Smooth muscle cell (in vitro differentiated cells): ENCODE results near the gene OR2L8. TPM values are rescaled to one million over a fixed set of nuclear protein-coding genes. Genes with fewer than 3 reads are reported as not detected.

Experiments
- DNase-seq: peaks from one replicate; lab custom pipeline; 2025; ENCODE audit not compliant: unreplicated experiment; lab: John Stamatoyannopoulos, UW
- H2AFZ ChIP-seq: fragments of 200-600 bp; sonication (generic); 2 replicates; pipeline ENCODE4 v1.6.0; 2016; ENCODE audit warnings: antibody characterized with exemption, low read depth, mild to moderate bottlenecking
- H3F3A ChIP-seq: fragments of 200-600 bp; sonication (generic); 2 replicates; pipeline ENCODE4 v1.6.0; 2017; ENCODE audit warnings: antibody characterized with exemption, low read depth
- H3K27ac ChIP-seq: fragments of 200-600 bp; sonication (generic); 2 replicates; pipeline ENCODE4 v1.5.1; 2016; ENCODE audit warnings: low read depth, mild to moderate bottlenecking
- H3K27me3 ChIP-seq: fragments of 200-600 bp; sonication (generic); 2 replicates; pipeline ENCODE4 v1.6.1; 2016; ENCODE audit warnings: low read depth, mild to moderate bottlenecking
- H3K36me3 ChIP-seq: fragments of 200-600 bp; sonication (generic); 2 replicates; pipeline ENCODE4 v1.5.1; 2016; ENCODE audit warnings: low read depth
- H3K4me1 ChIP-seq: fragments of 200-600 bp; sonication (generic); 2 replicates; pipeline ENCODE4 v1.5.1; 2016; ENCODE audit warnings: low read depth
- H3K4me2 ChIP-seq: fragments of 200-600 bp; sonication (generic); 2 replicates; pipeline ENCODE4 v1.6.0; 2016; ENCODE audit warnings: mild to moderate bottlenecking
- H3K4me3 ChIP-seq: fragments of 200-600 bp; sonication (generic); 2 replicates; pipeline ENCODE4 v1.5.1; 2016; ENCODE audit warnings: mild to moderate bottlenecking
- H3K79me2 ChIP-seq: fragments of 200-600 bp; sonication (generic); 2 replicates; pipeline ENCODE4 v1.6.0; 2016; ENCODE audit warnings: low read depth, mild to moderate bottlenecking
- H3K9ac ChIP-seq: fragments of 200-600 bp; sonication (generic); 2 replicates; pipeline ENCODE4 v1.6.0; 2016; ENCODE audit warnings: low read depth
- H3K9me3 ChIP-seq: fragments of 200-600 bp; sonication (generic); replicated peaks from 2 replicates; pipeline ENCODE4 v1.5.1; 2016; ENCODE audit warnings: low read depth
- H4K20me1 ChIP-seq: fragments of 200-600 bp; sonication (generic); 2 replicates; pipeline ENCODE4 v1.6.0; 2016; ENCODE audit warnings: low read depth
- WGBS: methylation state at CpG from one replicate; pipeline ENCODE4 v1.1.7; 2016; ENCODE audit warnings: low lambda C conversion rate; 5-methylcytosine and 5-hydroxymethylcytosine counted together
- polyA plus RNA-seq: library from polyadenylated mRNA; unstranded; fragments of >200 nt; fragmentation: Nextera tagmentation; extraction: Ambion mirVana; gene quantifications from 2 replicates; pipeline ENCODE4 v1.2.1, GENCODE V29; 2016
- total RNA-seq: library from RNA; depleted of rRNA; stranded (reverse); fragments of >200 nt; gene quantifications from 2 replicates; pipeline ENCODE4 v1.2.3, GENCODE V29; 2014
- TF ChIP-seq, protein P1 (sequence below): fragments of 200-600 bp; sonication (generic); IDR thresholded peaks from 2 replicates; pipeline ENCODE4 v1.5.1; 2017; ENCODE audit warnings: borderline replicate concordance, mild to moderate bottlenecking, antibody characterized with exemption; ENCODE audit not compliant: insufficient read depth, poor library complexity, severe bottlenecking

Gene OR2L8
- total and polyA plus RNA-seq, 2 experiments from 2014 or later, result not detected

DNA sequence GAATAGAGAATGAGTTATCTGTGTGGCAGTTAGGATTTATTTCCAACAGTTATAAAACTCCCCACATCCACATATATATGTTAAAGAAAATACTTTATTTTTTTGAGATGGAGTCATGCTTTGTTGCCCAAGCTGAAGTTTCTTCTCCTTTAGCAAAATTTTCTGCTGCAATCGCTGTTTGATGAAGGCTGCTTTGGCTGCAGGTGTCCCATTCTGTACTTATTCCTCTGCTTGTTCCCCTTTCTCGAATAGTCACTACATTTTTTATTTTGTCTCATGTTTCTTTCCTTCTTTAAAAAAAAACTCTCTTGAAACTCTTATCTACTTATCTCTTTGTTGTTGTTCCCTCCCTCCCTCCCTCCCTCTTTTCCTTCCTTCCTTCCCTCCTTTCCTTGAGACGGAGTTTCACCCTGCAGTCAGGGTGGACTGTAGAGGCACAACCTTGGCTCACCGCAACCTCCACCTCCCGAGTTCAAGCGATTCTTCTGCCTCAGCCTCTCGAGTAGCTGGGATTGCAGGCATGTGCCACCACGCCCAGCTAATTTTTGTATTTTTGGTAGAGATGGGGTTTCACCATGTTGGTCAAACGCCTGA, 42.7 kb upstream of the OR2L8 start:
- no peaks in the 10 kb centered on the region for H3K4me1 ChIP-seq
- no peaks in the 10 kb centered on the region for H3F3A ChIP-seq
- H3K9ac ChIP-seq, result no peak overlapping the region
- H3K4me2 ChIP-seq, result no peak overlapping the region
- H2AFZ ChIP-seq, result no peak overlapping the region
- no peaks in the 10 kb centered on the region for H4K20me1 ChIP-seq
- H3K36me3 ChIP-seq, result no peaks in the 10 kb centered on the region
- H3K4me3 ChIP-seq, result no peak overlapping the region
- WGBS, result 54% methylated on average over 4 of the region's 9 CpGs
- H3K79me2 ChIP-seq, result no peaks in the 10 kb centered on the region
- TF ChIP-seq, protein P1, sequence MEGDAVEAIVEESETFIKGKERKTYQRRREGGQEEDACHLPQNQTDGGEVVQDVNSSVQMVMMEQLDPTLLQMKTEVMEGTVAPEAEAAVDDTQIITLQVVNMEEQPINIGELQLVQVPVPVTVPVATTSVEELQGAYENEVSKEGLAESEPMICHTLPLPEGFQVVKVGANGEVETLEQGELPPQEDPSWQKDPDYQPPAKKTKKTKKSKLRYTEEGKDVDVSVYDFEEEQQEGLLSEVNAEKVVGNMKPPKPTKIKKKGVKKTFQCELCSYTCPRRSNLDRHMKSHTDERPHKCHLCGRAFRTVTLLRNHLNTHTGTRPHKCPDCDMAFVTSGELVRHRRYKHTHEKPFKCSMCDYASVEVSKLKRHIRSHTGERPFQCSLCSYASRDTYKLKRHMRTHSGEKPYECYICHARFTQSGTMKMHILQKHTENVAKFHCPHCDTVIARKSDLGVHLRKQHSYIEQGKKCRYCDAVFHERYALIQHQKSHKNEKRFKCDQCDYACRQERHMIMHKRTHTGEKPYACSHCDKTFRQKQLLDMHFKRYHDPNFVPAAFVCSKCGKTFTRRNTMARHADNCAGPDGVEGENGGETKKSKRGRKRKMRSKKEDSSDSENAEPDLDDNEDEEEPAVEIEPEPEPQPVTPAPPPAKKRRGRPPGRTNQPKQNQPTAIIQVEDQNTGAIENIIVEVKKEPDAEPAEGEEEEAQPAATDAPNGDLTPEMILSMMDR, result no peak
- H3K9me3 ChIP-seq, result peaks cover 6% of the 10 kb centered on the region
- H3K27me3 ChIP-seq, result no peaks in the 10 kb centered on the region
- DNase-seq, result no peak
- no peak overlapping the region for H3K27ac ChIP-seq

DNA sequence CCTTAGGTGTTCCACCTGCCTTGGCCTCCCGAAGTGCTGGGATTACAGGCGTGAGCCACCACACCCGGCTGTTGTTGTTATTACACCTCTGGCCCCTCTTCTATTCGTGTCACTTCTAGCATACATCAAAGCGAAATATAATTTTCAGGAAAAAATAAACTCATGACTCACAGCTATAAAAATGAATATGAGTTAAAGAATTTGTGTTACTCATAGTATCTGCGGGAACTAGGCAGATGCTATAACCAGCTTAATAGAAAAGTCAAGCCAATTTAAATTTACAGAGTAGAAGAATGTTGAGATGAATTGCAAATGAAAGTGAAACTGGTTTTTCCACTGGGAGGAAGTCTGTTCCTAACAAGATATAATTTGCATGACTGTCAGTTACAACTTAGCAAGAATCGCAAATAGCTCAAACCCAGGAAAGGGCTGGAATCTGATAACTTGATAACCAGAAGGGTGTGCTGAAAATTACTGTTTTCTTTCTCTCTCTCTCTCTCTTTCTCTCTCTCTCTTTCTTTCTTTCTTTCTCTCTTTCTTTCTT, 42.1 kb upstream of the OR2L8 start:
- no peak overlapping the region for H3K27ac ChIP-seq
- H3K9ac ChIP-seq, result no peak overlapping the region
- TF ChIP-seq, protein P1, result no peak
- H3K79me2 ChIP-seq, result no peaks in the 10 kb centered on the region
- DNase-seq, result no peak
- H4K20me1 ChIP-seq, result no peaks in the 10 kb centered on the region
- WGBS, result 63% methylated on average over 7 of the region's 7 CpGs
- H2AFZ ChIP-seq, result no peak overlapping the region
- no peak overlapping the region for H3K4me2 ChIP-seq
- no peaks in the 10 kb centered on the region for H3F3A ChIP-seq
- H3K36me3 ChIP-seq, result no peaks in the 10 kb centered on the region
- H3K27me3 ChIP-seq, result no peaks in the 10 kb centered on the region
- H3K9me3 ChIP-seq, result peaks cover 6% of the 10 kb centered on the region
- H3K4me3 ChIP-seq, result no peak overlapping the region
- H3K4me1 ChIP-seq, result no peaks in the 10 kb centered on the region

DNA sequence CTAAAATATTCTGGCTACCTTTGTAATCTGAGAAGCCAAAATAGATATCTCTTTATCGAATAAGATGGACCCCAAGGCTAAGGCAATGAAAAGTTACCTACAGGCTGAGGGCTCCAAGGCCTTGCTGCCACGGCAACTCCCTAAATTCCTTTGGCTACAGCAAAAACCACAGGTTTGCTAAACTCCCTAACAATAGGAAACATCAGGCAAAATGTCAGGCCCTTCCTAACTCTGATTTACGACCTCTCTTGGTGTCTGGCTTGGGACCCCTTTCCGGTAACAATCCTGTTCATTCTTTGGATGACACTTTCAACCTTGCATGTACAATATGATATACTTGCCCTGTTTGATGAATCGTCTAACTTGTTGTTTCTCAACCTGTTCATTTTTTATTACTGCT, 39.9 kb upstream of the OR2L8 start:
- DNase-seq, result no peak
- Histone ChIP-seq H3K9me3 (peaks cover 17% of the 10 kb centered on the region), H3K4me2 (no peak overlapping the region), H3K4me1 (no peaks in the 10 kb centered on the region), H3K27ac (no peak overlapping the region), H3K36me3 (no peaks in the 10 kb centered on the region), H2AFZ (no peak overlapping the region), H3F3A (no peaks in the 10 kb centered on the region), H3K9ac (no peak overlapping the region), H4K20me1 (no peaks in the 10 kb centered on the region), H3K79me2 (no peaks in the 10 kb centered on the region), H3K4me3 (no peak overlapping the region), H3K27me3 (no peaks in the 10 kb centered on the region)
- WGBS, result 73% methylated on average over 5 of the region's 5 CpGs
- TF ChIP-seq, protein P1, result no peak

DNA sequence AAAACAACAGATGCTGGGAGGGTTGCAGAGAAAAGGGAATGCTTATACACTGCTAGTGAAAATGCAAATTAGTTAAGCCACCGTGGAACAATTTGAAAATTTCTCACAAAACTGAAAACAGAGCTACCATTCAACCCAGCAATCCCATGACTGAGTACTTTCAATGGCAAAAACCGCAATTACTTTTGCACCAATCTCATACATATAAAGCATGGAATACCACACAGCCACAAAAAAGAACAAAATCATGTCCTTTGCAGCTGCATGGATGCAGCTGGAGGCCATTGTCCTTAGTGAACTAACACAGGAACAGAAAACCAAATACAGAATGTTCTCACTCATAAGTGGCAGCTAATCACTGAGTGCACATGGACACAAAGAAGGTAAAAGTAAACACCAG, 34.9 kb upstream of the OR2L8 start:
- Histone ChIP-seq H3K4me1 (no peaks in the 10 kb centered on the region), H3K9me3 (peaks cover 14% of the 10 kb centered on the region), H3K79me2 (no peaks in the 10 kb centered on the region), H3F3A (no peaks in the 10 kb centered on the region), H3K27me3 (no peaks in the 10 kb centered on the region), H2AFZ (no peak overlapping the region), H3K4me3 (no peak overlapping the region), H3K27ac (no peak overlapping the region), H3K9ac (no peak overlapping the region), H4K20me1 (no peaks in the 10 kb centered on the region), H3K36me3 (no peaks in the 10 kb centered on the region), H3K4me2 (no peak overlapping the region)
- TF ChIP-seq, protein P1, result no peak
- 46% methylated on average over 2 of the region's 2 CpGs for WGBS
- no peak for DNase-seq
